IMR-90 (cell line): ENCODE results near the gene SLC37A1. TPM values are rescaled to one million over a fixed set of nuclear protein-coding genes. Genes with fewer than 3 reads are reported as not detected.

ENCODE experiments used
- ATAC-seq: fragments of 200-7000 bp; cut with Tn5 transposase; 2 replicates; pipeline ENCODE4 v1.9.1; 2020; ENCODE audit warnings: low read depth, mild to moderate bottlenecking, moderate library complexity
- BruUV-seq: library from RNA; stranded (reverse); fragments of 400-500 nt; replicated peaks from 2 replicates; lab custom pipeline; 2021; lab: Mats Ljungman, UMichigan
- CTCF ChIA-PET: fragments of 300-600 bp; formaldehyde crosslinking; extraction: SDS; loops from one replicate; lab custom pipeline; 2021; ENCODE audit warnings: antibody characterized with exemption; lab: Yijun Ruan, JAX
- POLR2A ChIA-PET: fragments of 300-600 bp; sonication (Branson Sonifier 250); formaldehyde crosslinking; loops from one replicate; lab custom pipeline; 2022; ENCODE audit warnings: antibody characterized with exemption; ENCODE audit not compliant: unreplicated experiment; lab: Charles Lee
- DNase-seq: peaks from one replicate; pipeline ENCODE4 v3.0.0; 2013
- H2AFZ ChIP-seq: replicated peaks from 2 replicates; pipeline ENCODE3; 2013; ENCODE audit warnings: low read length, mild to moderate bottlenecking; ENCODE audit not compliant: poor library complexity
- H2AK5ac ChIP-seq: 2 replicates; pipeline ENCODE4 v1.6.1; 2013; ENCODE audit warnings: low read depth, low read length, inconsistent platforms
- H2AK9ac ChIP-seq: replicated peaks from 2 replicates; pipeline ENCODE3; 2013; ENCODE audit warnings: mild to moderate bottlenecking, low read depth, low read length, moderate library complexity; ENCODE audit not compliant: poor library complexity
- H2BK120ac ChIP-seq: 2 replicates; pipeline ENCODE4 v1.6.1; 2013; ENCODE audit warnings: low read depth, low read length, inconsistent platforms
- H2BK15ac ChIP-seq: 3 replicates; pipeline ENCODE4 v1.6.1; 2013; ENCODE audit warnings: low read depth, low read length, inconsistent platforms
- H2BK20ac ChIP-seq: 2 replicates; pipeline ENCODE4 v1.6.1; 2013; ENCODE audit warnings: low read depth, mild to moderate bottlenecking, inconsistent platforms, low read length, moderate library complexity
- H2BK5ac ChIP-seq: 2 replicates; pipeline ENCODE4 v1.6.1; 2013; ENCODE audit warnings: mild to moderate bottlenecking, low read depth, low read length, inconsistent platforms; ENCODE audit not compliant: poor library complexity, severe bottlenecking
- H3K14ac ChIP-seq: replicated peaks from 2 replicates; pipeline ENCODE4 v1.6.1; 2013; ENCODE audit warnings: low read depth, low read length, inconsistent platforms
- H3K18ac ChIP-seq: 2 replicates; pipeline ENCODE4 v1.6.1; 2013; ENCODE audit warnings: low read depth, low read length, control low read depth
- H3K23ac ChIP-seq: 2 replicates; pipeline ENCODE4 v1.6.1; 2013; ENCODE audit warnings: low read depth, low read length, inconsistent platforms
- H3K27ac ChIP-seq: 2 replicates; pipeline ENCODE4 v1.5.1; 2013; ENCODE audit warnings: mild to moderate bottlenecking, control low read depth, low read length; ENCODE audit not compliant: insufficient read depth
- H3K27me3 ChIP-seq: 2 replicates; pipeline ENCODE4 v1.6.1; 2013; ENCODE audit warnings: low read length; ENCODE audit not compliant: control insufficient read depth, insufficient read depth
- H3K36me3 ChIP-seq: 2 replicates; pipeline ENCODE4 v1.6.1; 2013; ENCODE audit warnings: low read length, mixed read lengths; ENCODE audit not compliant: control insufficient read depth, insufficient read depth
- H3K4ac ChIP-seq: 2 replicates; pipeline ENCODE4 v1.6.1; 2013; ENCODE audit warnings: low read depth, low read length, inconsistent platforms
- H3K4me1 ChIP-seq: 2 replicates; pipeline ENCODE4 v1.6.1; 2013; ENCODE audit warnings: low read length, mixed read lengths; ENCODE audit not compliant: control insufficient read depth, insufficient read depth
- H3K4me2 ChIP-seq: 2 replicates; pipeline ENCODE4 v1.6.1; 2013; ENCODE audit warnings: low read depth, mild to moderate bottlenecking, control low read depth, low read length, moderate library complexity
- H3K4me3 ChIP-seq: 2 replicates; pipeline ENCODE4 v1.5.1; 2013; ENCODE audit warnings: low read depth, mild to moderate bottlenecking, control low read depth, low read length, moderate library complexity; ENCODE audit not compliant: insufficient read depth
- H3K56ac ChIP-seq: 2 replicates; pipeline ENCODE4 v1.6.1; 2013; ENCODE audit warnings: low read length, inconsistent platforms; ENCODE audit not compliant: insufficient read depth; ENCODE audit errors: extremely low read depth
- H3K79me1 ChIP-seq, 2 experiments: 2 replicates each; pipeline ENCODE4 v1.6.1; 2013; ENCODE audit warnings: low read length in 2 of 2, inconsistent platforms in 1 of 2, low read depth in 1 of 2
- H3K9ac ChIP-seq: 2 replicates; pipeline ENCODE4 v1.6.1; 2013; ENCODE audit warnings: low read depth, low read length, control low read depth
- H3K9me1 ChIP-seq: 2 replicates; pipeline ENCODE4 v1.6.1; 2013; ENCODE audit warnings: low read length, inconsistent platforms; ENCODE audit not compliant: insufficient read depth
- H3K9me3 ChIP-seq: 2 replicates; pipeline ENCODE4 v1.6.1; 2013; ENCODE audit warnings: low read length; ENCODE audit not compliant: control insufficient read depth, insufficient read depth
- H4K20me1 ChIP-seq: 2 replicates; pipeline ENCODE4 v1.6.1; 2013; ENCODE audit warnings: low read length, inconsistent platforms; ENCODE audit not compliant: insufficient read depth
- H4K5ac ChIP-seq: 2 replicates; pipeline ENCODE4 v1.6.1; 2013; ENCODE audit warnings: mild to moderate bottlenecking, low read depth, low read length, control low read depth
- H4K8ac ChIP-seq, 2 experiments: 2 replicates each; pipeline ENCODE4 v1.6.1; 2013; ENCODE audit warnings: low read depth in 2 of 2, low read length in 2 of 2, control low read depth in 1 of 2, inconsistent platforms in 1 of 2
- H4K91ac ChIP-seq: 2 replicates; pipeline ENCODE4 v1.6.1; 2013; ENCODE audit warnings: low read depth, low read length, inconsistent platforms; ENCODE audit not compliant: insufficient read depth
- BHLHE40 ChIP-seq: fragments of 150-350 bp; IDR thresholded peaks from 2 replicates; pipeline ENCODE4 v1.6.1; 2016; ENCODE audit warnings: mild to moderate bottlenecking, low read depth, low read length
- CEBPB ChIP-seq: IDR thresholded peaks from 2 replicates; pipeline ENCODE4 v1.6.1; 2012; ENCODE audit warnings: low read depth, low read length, improper control_type of control experiment
- CHD1 ChIP-seq: IDR thresholded peaks from 2 replicates; pipeline ENCODE4 v1.6.1; 2012; ENCODE audit warnings: low read depth, low read length, improper control_type of control experiment
- CTCF ChIP-seq: conservative IDR thresholded peaks from 2 replicates; pipeline ENCODE4 v1.5.1; 2012; ENCODE audit warnings: mild to moderate bottlenecking, low read depth, low read length, improper control_type of control experiment
- FOS ChIP-seq: fragments of 150-350 bp; IDR thresholded peaks from 2 replicates; pipeline ENCODE4 v1.6.1; 2016; ENCODE audit warnings: low read depth, low read length
- MAFK ChIP-seq: IDR thresholded peaks from 2 replicates; pipeline ENCODE4 v1.6.1; 2012; ENCODE audit warnings: low read depth, low read length, improper control_type of control experiment
- MXI1 ChIP-seq: IDR thresholded peaks from 2 replicates; pipeline ENCODE4 v1.6.1; 2012; ENCODE audit warnings: low read depth, mild to moderate bottlenecking, low read length, moderate library complexity, borderline replicate concordance
- NFE2L2 ChIP-seq: fragments of 150-350 bp; IDR thresholded peaks from 2 replicates; pipeline ENCODE4 v1.6.1; 2016; ENCODE audit warnings: low read depth, mild to moderate bottlenecking, low read length
- POLR2A ChIP-seq: IDR thresholded peaks from 2 replicates; pipeline ENCODE4 v1.6.1; 2012; ENCODE audit warnings: mild to moderate bottlenecking, low read depth, low read length
- RAD21 ChIP-seq: IDR thresholded peaks from 2 replicates; pipeline ENCODE4 v1.6.1; 2012; ENCODE audit warnings: low read length, improper control_type of control experiment
- RCOR1 ChIP-seq: IDR thresholded peaks from 2 replicates; pipeline ENCODE4 v1.6.1; 2012; ENCODE audit warnings: mild to moderate bottlenecking, low read length, improper control_type of control experiment; ENCODE audit not compliant: insufficient replicate concordance
- RFX5 ChIP-seq: IDR thresholded peaks from 2 replicates; pipeline ENCODE4 v1.8.0; 2012; ENCODE audit warnings: low read depth, mild to moderate bottlenecking, low read length, moderate library complexity
- SMC3 ChIP-seq: fragments of 150-350 bp; IDR thresholded peaks from 2 replicates; pipeline ENCODE4 v1.6.1; 2016; ENCODE audit warnings: low read depth, mild to moderate bottlenecking, antibody characterized with exemption, low read length, moderate library complexity
- WGBS, 2 experiments: methylation state at CpG; one replicate each; pipeline versions ENCODE4 v1.1.5 to v1.1.7; 2013; ENCODE audit warnings: missing lambda C conversion rate in 2 of 2; ENCODE audit not compliant: insufficient read length in 1 of 2; ENCODE audit errors: extremely low coverage in 2 of 2; 5-methylcytosine and 5-hydroxymethylcytosine counted together
- dilution Hi-C: fragments of 300-500 bp; cut with HindIII; formaldehyde crosslinking; loops from one replicate; pipeline ENCODE4 v1.14.3; 2018; ENCODE audit warnings: low sequenced_read_pairs; ENCODE audit not compliant: unreplicated experiment
- in situ Hi-C: fragments of 300-500 bp; cut with MboI; formaldehyde crosslinking; loops from 3 replicates; pipeline ENCODE4 v1.14.3; 2019; ENCODE audit warnings: low sequenced_read_pairs, inconsistent platforms, mixed read lengths
- intact Hi-C: fragments of 100-400 bp; cut with micrococcal nuclease; formaldehyde crosslinking; loops from 2 replicates; pipeline ENCODE4 v1.10.0; 2022
- polyA plus RNA-seq, 3 experiments: library from polyadenylated mRNA; depleted of rRNA; stranded (reverse); fragments of >200 nt; gene quantifications; 2 replicates each; pipeline ENCODE4 v1.2.3, GENCODE V29; 2012; ENCODE audit warnings: low replicate concordance in 1 of 3
- total RNA-seq: library from RNA; depleted of rRNA; stranded (reverse); fragments of >200 nt; gene quantifications from 2 replicates; pipeline ENCODE4 v1.2.3, GENCODE V29; 2012
- TF ChIP-seq, protein P1 (sequence below): fragments of 150-350 bp; IDR thresholded peaks from 2 replicates; pipeline ENCODE4 v1.6.1; 2017; ENCODE audit warnings: mild to moderate bottlenecking, antibody characterized with exemption, low read length, low read depth
- TF ChIP-seq, protein P2 (sequence below): fragments of 150-350 bp; IDR thresholded peaks from 2 replicates; pipeline ENCODE4 v1.6.1; 2016; ENCODE audit warnings: low read depth, mild to moderate bottlenecking, low read length, moderate library complexity, borderline replicate concordance

The SLC37A1 gene
- total and polyA plus RNA-seq, 2 of the 4 experiments (the other 2 are of a cell fraction): 0.36 to 0.48 TPM

GRCh38 chr21:42475526-42476387 is 37.9 kb upstream of the SLC37A1 start:
- no peaks in the 10 kb centered on the region for H3K79me1 ChIP-seq
- H4K91ac ChIP-seq: no peak overlapping the region
- H2BK5ac ChIP-seq: no peak overlapping the region
- no peaks in the 10 kb centered on the region for H3K9me3 ChIP-seq
- dilution Hi-C loops: no loop called here
- no peak overlapping the region for H3K23ac ChIP-seq
- ChIA-PET CTCF (no interaction called here), POLR2A (no interaction called here)
- H3K18ac ChIP-seq: no peak overlapping the region
- no peak overlapping the region for H3K4ac ChIP-seq
- no peak overlapping the region for H4K5ac ChIP-seq
- no peak for DNase-seq
- H2BK15ac ChIP-seq: no peak overlapping the region
- H2AK9ac ChIP-seq: no peak overlapping the region
- in situ Hi-C loops: no loop called here
- H2AFZ ChIP-seq: no peak overlapping the region
- WGBS, 2 experiments: 81% methylated on average over 7 of the region's 18 CpGs; no CpG with 5 or more reads in 1 of the 2 experiments
- H3K14ac ChIP-seq: no peak overlapping the region
- H2BK20ac ChIP-seq: no peak overlapping the region
- no peak overlapping the region for H3K4me3 ChIP-seq
- H3K4me1 ChIP-seq: no peaks in the 10 kb centered on the region
- H2BK120ac ChIP-seq: no peak overlapping the region
- H3K27ac ChIP-seq: no peak overlapping the region
- no peak for ATAC-seq
- no peak overlapping the region for H2AK5ac ChIP-seq
- H3K27me3 ChIP-seq: peaks cover 12% of the 10 kb centered on the region; the same call in 1 of the 2 replicates
- intact Hi-C loops: no loop called here
- no peaks in the 10 kb centered on the region for H4K20me1 ChIP-seq
- no peaks in the 10 kb centered on the region for H3K36me3 ChIP-seq
- no peak overlapping the region for H3K9ac ChIP-seq
- H3K4me2 ChIP-seq: no peak overlapping the region
- no peak overlapping the region for H3K56ac ChIP-seq
- no peaks in the 10 kb centered on the region for H3K9me1 ChIP-seq
- BruUV-seq: no TSS peak
- no peak overlapping the region for H4K8ac ChIP-seq
- no peak for TF ChIP-seq RAD21
- TF ChIP-seq MXI1: no peak
- no peak for TF ChIP-seq FOS
- no peak for TF ChIP-seq CEBPB
- no peak for TF ChIP-seq MAFK
- TF ChIP-seq, protein P1, sequence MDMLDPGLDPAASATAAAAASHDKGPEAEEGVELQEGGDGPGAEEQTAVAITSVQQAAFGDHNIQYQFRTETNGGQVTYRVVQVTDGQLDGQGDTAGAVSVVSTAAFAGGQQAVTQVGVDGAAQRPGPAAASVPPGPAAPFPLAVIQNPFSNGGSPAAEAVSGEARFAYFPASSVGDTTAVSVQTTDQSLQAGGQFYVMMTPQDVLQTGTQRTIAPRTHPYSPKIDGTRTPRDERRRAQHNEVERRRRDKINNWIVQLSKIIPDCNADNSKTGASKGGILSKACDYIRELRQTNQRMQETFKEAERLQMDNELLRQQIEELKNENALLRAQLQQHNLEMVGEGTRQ: no peak
- no peak for TF ChIP-seq CTCF
- TF ChIP-seq NFE2L2: no peak
- no peak for TF ChIP-seq POLR2A
- TF ChIP-seq SMC3: no peak
- TF ChIP-seq BHLHE40: no peak
- TF ChIP-seq, protein P2, sequence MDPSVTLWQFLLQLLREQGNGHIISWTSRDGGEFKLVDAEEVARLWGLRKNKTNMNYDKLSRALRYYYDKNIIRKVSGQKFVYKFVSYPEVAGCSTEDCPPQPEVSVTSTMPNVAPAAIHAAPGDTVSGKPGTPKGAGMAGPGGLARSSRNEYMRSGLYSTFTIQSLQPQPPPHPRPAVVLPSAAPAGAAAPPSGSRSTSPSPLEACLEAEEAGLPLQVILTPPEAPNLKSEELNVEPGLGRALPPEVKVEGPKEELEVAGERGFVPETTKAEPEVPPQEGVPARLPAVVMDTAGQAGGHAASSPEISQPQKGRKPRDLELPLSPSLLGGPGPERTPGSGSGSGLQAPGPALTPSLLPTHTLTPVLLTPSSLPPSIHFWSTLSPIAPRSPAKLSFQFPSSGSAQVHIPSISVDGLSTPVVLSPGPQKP: no peak
- no peak for TF ChIP-seq CHD1
- no peak for TF ChIP-seq RFX5
- no peak for TF ChIP-seq RCOR1
